Thyroid gland (tissue), 4 donors: Measurements from ENCODE around the gene TRRAP. TPM values are rescaled to one million over a fixed set of nuclear protein-coding genes. Genes with fewer than 3 reads are reported as not detected.

Experiments used
- DNase-seq, 2 donors: peaks; one replicate each; pipeline ENCODE4 v3.0.0-alpha.2; 2019
- H3K27ac ChIP-seq, 3 donors: fragments of 200-600 bp; sonication (generic); 1 replicate in 2 of 3; 2 replicates in 1 of 3; pipeline ENCODE4 v1.5.1; 2016 to 2019; ENCODE audit warnings: mild to moderate bottlenecking in 1 of 3, moderate library complexity in 1 of 3
- H3K27me3 ChIP-seq: fragments of 200-600 bp; sonication (generic); one replicate; pipeline ENCODE4 v1.5.1; 2019
- H3K36me3 ChIP-seq, 2 donors: fragments of 200-600 bp; sonication (generic); one replicate each; pipeline ENCODE4 v1.5.1; 2016 to 2019
- H3K4me1 ChIP-seq, 2 donors: fragments of 200-600 bp; sonication (generic); one replicate each; pipeline ENCODE4 v1.5.1; 2017 to 2019
- H3K4me3 ChIP-seq, 3 donors: fragments of 200-600 bp; sonication (generic); replicated peaks in 1 of 3; 1 replicate in 2 of 3; 2 replicates in 1 of 3; pipeline ENCODE4 v1.5.1; 2016; ENCODE audit warnings: mild to moderate bottlenecking in 1 of 3
- H3K9me3 ChIP-seq: fragments of 200-600 bp; sonication (generic); one replicate; pipeline ENCODE4 v1.5.1; 2017
- CTCF ChIP-seq, 6 experiments: fragments of 200-600 bp in 3 of 6; fragments of 450-650 bp in 3 of 6; sonication (generic) in 3 of 6; IDR thresholded peaks; one replicate each; pipeline ENCODE4 v1.5.1; 2016 to 2019; ENCODE audit warnings: antibody characterized with exemption in 6 of 6, mild to moderate bottlenecking in 2 of 6, inconsistent platforms in 1 of 6, moderate library complexity in 1 of 6
- POLR2A ChIP-seq, 2 donors: fragments of 450-650 bp; IDR thresholded peaks; one replicate each; pipeline ENCODE4 v1.6.1; 2017; ENCODE audit warnings: antibody characterized with exemption in 2 of 2, mild to moderate bottlenecking in 2 of 2, moderate library complexity in 1 of 2
- WGBS, 2 donors: methylation state at CpG; one replicate each; pipeline ENCODE4 v1.1.5; 2017; 5-methylcytosine and 5-hydroxymethylcytosine counted together
- intact Hi-C: fragments of 100-400 bp; cut with DNase I; formaldehyde crosslinking; loops from one replicate; pipeline ENCODE4 v1.15.1; 2023
- total RNA-seq, 4 donors: library from RNA; depleted of rRNA; stranded (reverse); fragments of >200 nt; gene quantifications; one replicate each; pipeline ENCODE4 v1.2.3, GENCODE V29; 2016

Gene TRRAP
- total RNA-seq, 4 donors from 2014 or later = 43.5 to 72.6 (median 52.2) TPM

DNA sequence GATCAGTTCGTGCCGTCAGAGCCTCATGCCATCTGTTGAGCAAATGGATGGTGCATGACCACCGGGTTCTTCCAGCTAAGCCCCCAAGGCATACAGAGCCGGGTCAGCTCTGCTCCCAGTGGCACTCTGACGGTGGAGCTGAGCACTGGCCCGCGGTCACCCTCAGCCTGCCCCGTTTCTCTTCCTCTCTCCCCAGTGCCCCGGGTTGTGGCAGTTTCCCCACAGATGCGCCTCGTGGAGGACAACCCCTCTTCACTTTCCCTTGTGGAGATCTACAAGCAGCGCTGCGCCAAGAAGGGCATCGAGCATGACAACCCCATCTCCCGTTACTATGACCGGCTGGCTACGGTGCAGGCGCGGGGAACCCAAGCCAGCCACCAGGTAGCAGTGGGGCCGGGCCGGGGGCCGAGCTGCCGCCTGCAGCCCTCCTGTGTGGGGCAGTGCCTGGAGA is 129.9 kb downstream of the TRRAP start:
- H3K4me3 ChIP-seq = no peak overlapping the region
- no peaks in the 10 kb centered on the region for H3K27me3 ChIP-seq
- peaks cover 71 to 80% of the 10 kb centered on the region in 2 donors for H3K36me3 ChIP-seq
- intact Hi-C loops = no loop called here
- no peaks in the 10 kb centered on the region for H3K9me3 ChIP-seq
- DNase-seq = peak in 1 of 2 donors; percentile 1
- 94 to 96% methylated on average over 22 of the region's 23 CpGs for WGBS, 2 donors
- peaks cover 3% of the 10 kb centered on the region in 2 donors for H3K4me1 ChIP-seq
- H3K27ac ChIP-seq = no peak overlapping the region
- TF ChIP-seq CTCF (IDR thresholded peaks at IDR 0.05) (no peak), POLR2A (IDR thresholded peaks at IDR 0.05) (no peak)

DNA sequence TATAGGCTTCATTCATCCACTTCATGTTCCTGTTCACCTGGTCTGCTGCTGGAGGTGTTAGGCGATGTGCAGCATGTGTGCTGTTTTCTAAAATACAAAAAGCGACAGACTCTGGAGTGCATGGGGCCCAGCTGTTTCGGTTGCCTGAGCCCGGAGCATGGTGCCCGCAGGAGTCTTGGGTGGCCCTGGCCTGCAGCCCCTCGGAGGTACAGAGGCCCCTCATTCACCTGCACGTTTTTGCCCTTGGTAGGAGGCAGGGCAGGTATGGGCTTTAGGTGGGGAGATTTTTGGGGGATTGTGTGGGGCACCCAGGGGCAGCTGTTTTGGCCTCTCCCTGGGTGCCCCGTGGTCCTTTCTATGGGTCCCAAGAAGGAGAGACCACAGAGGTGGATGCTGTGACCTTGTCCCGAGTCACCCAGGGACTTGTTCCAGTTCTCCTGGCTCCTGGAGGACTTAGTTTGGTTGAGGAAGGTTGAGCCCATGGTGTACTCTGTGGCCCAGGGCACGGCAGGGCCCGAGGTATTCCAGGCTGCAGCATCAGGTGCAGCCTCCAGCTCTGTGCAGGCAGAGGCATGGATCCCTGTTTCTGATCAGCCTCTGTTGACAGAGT is 130.7 kb downstream of the TRRAP start:
- H3K36me3 ChIP-seq = peaks cover 78 to 87% of the 10 kb centered on the region in 2 donors
- intact Hi-C loops = no loop called here
- 94 to 100% methylated on average over 5 to 9 of the region's 11 CpGs for WGBS, 2 donors

GRCh38 chr7:99010281-99010680 is 131.9 kb downstream of the TRRAP start:
- intact Hi-C loops = no loop called here

More for the DNA sequence above, 130.7 kb downstream of the TRRAP start:
- no peak for TF ChIP-seq POLR2A (IDR thresholded peaks at IDR 0.05)
- TF ChIP-seq CTCF (IDR thresholded peaks at IDR 0.05) = no peak
- no peaks in the 10 kb centered on the region for H3K9me3 ChIP-seq
- H3K27ac ChIP-seq = no peak overlapping the region
- no peaks in the 10 kb centered on the region for H3K27me3 ChIP-seq
- H3K4me3 ChIP-seq = no peak overlapping the region
- no peaks in the 10 kb centered on the region for H3K4me1 ChIP-seq
- peak in 1 of 2 donors; percentile 0 for DNase-seq

GRCh38 chr7:99011341-99011705 is 133.0 kb downstream of the TRRAP start:
- H3K4me1 ChIP-seq = no peaks in the 10 kb centered on the region
- no peak for TF ChIP-seq POLR2A (IDR thresholded peaks at IDR 0.05)
- no peak for TF ChIP-seq CTCF (IDR thresholded peaks at IDR 0.05)
- H3K4me3 ChIP-seq = no peak overlapping the region
- peak in 1 of 2 donors; percentile 1 for DNase-seq
- intact Hi-C loops = no loop called here
- 96 to 99% methylated on average over 24 of the region's 24 CpGs for WGBS, 2 donors
- H3K9me3 ChIP-seq = no peaks in the 10 kb centered on the region
- H3K36me3 ChIP-seq = peaks cover 74 to 86% of the 10 kb centered on the region in 2 donors
- no peak overlapping the region for H3K27ac ChIP-seq
- no peaks in the 10 kb centered on the region for H3K27me3 ChIP-seq

More at GRCh38 chr7:99010281-99010680, 131.9 kb downstream of the TRRAP start:
- peaks cover 79 to 90% of the 10 kb centered on the region in 2 donors for H3K36me3 ChIP-seq
- H3K9me3 ChIP-seq = no peaks in the 10 kb centered on the region
- TF ChIP-seq POLR2A (IDR thresholded peaks at IDR 0.05) = no peak
- TF ChIP-seq CTCF (IDR thresholded peaks at IDR 0.05) = no peak
- no peaks in the 10 kb centered on the region for H3K4me1 ChIP-seq
- no peak for DNase-seq
- WGBS, 2 donors = 93 to 94% methylated on average over 9 of the region's 9 CpGs
- H3K27me3 ChIP-seq = no peaks in the 10 kb centered on the region
- no peak overlapping the region for H3K27ac ChIP-seq
- no peak overlapping the region for H3K4me3 ChIP-seq

DNA sequence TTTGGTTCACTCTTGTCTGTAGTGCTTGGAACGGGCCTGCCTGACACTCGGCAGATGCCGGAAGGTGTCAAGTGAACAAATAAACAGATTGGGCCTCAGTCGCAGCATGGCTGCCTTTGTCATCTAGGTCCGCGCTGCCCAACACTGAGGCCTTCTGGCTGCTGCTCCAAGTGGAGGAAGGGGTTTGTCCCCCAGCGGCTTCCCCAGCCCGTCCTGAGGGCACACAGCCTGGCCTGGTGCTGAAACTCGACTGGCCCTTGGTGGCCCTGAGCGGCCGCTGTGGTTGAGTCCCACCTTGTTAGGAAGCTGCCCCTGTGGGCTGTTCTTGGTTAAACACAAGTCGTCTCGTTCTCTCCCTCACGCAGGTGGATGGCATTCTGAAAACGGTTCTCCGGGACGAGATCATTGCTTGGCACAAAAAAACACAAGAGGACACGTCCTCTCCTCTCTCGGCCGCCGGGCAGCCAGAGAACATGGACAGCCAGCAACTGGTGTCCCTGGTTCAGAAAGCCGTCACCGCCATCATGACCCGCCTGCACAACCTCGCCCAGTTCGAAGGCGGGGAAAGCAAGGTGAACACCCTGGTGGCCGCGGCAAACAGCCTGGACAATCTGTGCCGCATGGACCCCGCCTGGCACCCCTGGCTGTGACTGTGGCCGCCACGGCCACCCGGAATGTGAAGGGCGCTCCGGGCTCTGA is 133.5 kb downstream of the TRRAP start:
- no peak overlapping the region for H3K4me3 ChIP-seq
- H3K9me3 ChIP-seq = no peaks in the 10 kb centered on the region
- no peak overlapping the region for H3K27ac ChIP-seq
- peaks cover 69 to 81% of the 10 kb centered on the region in 2 donors for H3K36me3 ChIP-seq
- TF ChIP-seq CTCF (IDR thresholded peaks at IDR 0.05) (no peak), POLR2A (IDR thresholded peaks at IDR 0.05) (no peak)
- H3K4me1 ChIP-seq = no peaks in the 10 kb centered on the region
- WGBS, 2 donors = 96 to 97% methylated on average over 31 to 33 of the region's 36 CpGs
- DNase-seq = peak in 1 of 2 donors; percentile 2
- no peaks in the 10 kb centered on the region for H3K27me3 ChIP-seq
- intact Hi-C loops = no loop called here
